HL-60 (cell line): ENCODE results near the gene DCTN4.

ENCODE experiments used
- DNase-seq, 2 experiments: peaks; one replicate each; pipeline ENCODE4 v3.0.0-alpha.2; 2010 to 2020; ENCODE audit warnings: low read depth in 1 of 2, low spot score in 1 of 2
- H3K27ac ChIP-seq: fragments of 250-450 bp; sonication (Bioruptor Pico); replicated peaks from 2 replicates; pipeline ENCODE4 v1.5.1; 2020; ENCODE audit warnings: mild to moderate bottlenecking, moderate library complexity
- H3K27me3 ChIP-seq: fragments of 250-450 bp; sonication (Bioruptor Pico); 2 replicates; pipeline ENCODE4 v1.5.1; 2021; ENCODE audit warnings: mild to moderate bottlenecking, moderate library complexity; ENCODE audit not compliant: insufficient read depth, poor library complexity, severe bottlenecking
- H3K4me3 ChIP-seq: replicated peaks from 2 replicates; pipeline ENCODE4 v1.5.1; 2011; ENCODE audit warnings: mild to moderate bottlenecking, control low read depth, low read length; ENCODE audit not compliant: insufficient read depth
- GABPA ChIP-seq: IDR thresholded peaks from 2 replicates; pipeline ENCODE4 v1.6.1; 2012; ENCODE audit warnings: low read depth
- POLR2AphosphoS5 ChIP-seq: IDR thresholded peaks from 2 replicates; pipeline ENCODE4 v1.6.1; 2012; ENCODE audit warnings: low read depth
- SPI1 ChIP-seq: IDR thresholded peaks from 2 replicates; pipeline ENCODE4 v1.6.1; 2012; ENCODE audit warnings: low read depth, mild to moderate bottlenecking, borderline replicate concordance
- TF ChIP-seq, protein P1 (sequence below): IDR thresholded peaks from one replicate; pipeline ENCODE4 v1.5.1; 2011; ENCODE audit warnings: low read length, control low read depth, inconsistent platforms; ENCODE audit not compliant: insufficient read depth
- TF ChIP-seq, protein P2 (sequence below): IDR thresholded peaks from 2 replicates; pipeline ENCODE4 v1.6.1; 2012; ENCODE audit warnings: low read depth; ENCODE audit not compliant: insufficient replicate concordance

The DCTN4 gene

DNA sequence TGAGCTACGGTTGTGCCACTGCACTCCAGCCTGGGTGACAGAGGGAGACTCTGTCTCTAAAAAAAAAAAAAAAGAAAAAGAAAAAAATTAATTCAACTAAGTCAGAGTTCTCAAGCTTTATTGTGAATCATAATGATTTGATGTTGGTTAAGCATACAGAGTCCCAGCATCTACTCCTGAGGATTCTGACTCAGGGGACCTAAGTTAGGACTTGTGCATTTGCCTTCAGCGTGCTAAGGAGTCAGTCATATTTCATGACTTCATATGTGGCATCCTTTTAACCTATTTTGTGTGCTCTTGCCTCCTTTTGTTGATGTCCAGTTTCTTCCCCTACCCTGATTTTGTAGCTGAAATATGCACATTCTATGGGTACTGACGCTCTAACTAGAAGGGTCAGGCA, 94.9 kb downstream of the DCTN4 start:
- Histone ChIP-seq H3K27me3 (peaks cover 2% of the 10 kb centered on the region), H3K27ac (no peak overlapping the region), H3K4me3 (no peak overlapping the region)
- TF ChIP-seq, protein P1, sequence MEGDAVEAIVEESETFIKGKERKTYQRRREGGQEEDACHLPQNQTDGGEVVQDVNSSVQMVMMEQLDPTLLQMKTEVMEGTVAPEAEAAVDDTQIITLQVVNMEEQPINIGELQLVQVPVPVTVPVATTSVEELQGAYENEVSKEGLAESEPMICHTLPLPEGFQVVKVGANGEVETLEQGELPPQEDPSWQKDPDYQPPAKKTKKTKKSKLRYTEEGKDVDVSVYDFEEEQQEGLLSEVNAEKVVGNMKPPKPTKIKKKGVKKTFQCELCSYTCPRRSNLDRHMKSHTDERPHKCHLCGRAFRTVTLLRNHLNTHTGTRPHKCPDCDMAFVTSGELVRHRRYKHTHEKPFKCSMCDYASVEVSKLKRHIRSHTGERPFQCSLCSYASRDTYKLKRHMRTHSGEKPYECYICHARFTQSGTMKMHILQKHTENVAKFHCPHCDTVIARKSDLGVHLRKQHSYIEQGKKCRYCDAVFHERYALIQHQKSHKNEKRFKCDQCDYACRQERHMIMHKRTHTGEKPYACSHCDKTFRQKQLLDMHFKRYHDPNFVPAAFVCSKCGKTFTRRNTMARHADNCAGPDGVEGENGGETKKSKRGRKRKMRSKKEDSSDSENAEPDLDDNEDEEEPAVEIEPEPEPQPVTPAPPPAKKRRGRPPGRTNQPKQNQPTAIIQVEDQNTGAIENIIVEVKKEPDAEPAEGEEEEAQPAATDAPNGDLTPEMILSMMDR: no peak
- TF ChIP-seq POLR2AphosphoS5 (no peak), SPI1 (no peak), GABPA (no peak)
- TF ChIP-seq, protein P2, sequence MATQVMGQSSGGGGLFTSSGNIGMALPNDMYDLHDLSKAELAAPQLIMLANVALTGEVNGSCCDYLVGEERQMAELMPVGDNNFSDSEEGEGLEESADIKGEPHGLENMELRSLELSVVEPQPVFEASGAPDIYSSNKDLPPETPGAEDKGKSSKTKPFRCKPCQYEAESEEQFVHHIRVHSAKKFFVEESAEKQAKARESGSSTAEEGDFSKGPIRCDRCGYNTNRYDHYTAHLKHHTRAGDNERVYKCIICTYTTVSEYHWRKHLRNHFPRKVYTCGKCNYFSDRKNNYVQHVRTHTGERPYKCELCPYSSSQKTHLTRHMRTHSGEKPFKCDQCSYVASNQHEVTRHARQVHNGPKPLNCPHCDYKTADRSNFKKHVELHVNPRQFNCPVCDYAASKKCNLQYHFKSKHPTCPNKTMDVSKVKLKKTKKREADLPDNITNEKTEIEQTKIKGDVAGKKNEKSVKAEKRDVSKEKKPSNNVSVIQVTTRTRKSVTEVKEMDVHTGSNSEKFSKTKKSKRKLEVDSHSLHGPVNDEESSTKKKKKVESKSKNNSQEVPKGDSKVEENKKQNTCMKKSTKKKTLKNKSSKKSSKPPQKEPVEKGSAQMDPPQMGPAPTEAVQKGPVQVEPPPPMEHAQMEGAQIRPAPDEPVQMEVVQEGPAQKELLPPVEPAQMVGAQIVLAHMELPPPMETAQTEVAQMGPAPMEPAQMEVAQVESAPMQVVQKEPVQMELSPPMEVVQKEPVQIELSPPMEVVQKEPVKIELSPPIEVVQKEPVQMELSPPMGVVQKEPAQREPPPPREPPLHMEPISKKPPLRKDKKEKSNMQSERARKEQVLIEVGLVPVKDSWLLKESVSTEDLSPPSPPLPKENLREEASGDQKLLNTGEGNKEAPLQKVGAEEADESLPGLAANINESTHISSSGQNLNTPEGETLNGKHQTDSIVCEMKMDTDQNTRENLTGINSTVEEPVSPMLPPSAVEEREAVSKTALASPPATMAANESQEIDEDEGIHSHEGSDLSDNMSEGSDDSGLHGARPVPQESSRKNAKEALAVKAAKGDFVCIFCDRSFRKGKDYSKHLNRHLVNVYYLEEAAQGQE: no peak
- DNase-seq: no peak

DNA sequence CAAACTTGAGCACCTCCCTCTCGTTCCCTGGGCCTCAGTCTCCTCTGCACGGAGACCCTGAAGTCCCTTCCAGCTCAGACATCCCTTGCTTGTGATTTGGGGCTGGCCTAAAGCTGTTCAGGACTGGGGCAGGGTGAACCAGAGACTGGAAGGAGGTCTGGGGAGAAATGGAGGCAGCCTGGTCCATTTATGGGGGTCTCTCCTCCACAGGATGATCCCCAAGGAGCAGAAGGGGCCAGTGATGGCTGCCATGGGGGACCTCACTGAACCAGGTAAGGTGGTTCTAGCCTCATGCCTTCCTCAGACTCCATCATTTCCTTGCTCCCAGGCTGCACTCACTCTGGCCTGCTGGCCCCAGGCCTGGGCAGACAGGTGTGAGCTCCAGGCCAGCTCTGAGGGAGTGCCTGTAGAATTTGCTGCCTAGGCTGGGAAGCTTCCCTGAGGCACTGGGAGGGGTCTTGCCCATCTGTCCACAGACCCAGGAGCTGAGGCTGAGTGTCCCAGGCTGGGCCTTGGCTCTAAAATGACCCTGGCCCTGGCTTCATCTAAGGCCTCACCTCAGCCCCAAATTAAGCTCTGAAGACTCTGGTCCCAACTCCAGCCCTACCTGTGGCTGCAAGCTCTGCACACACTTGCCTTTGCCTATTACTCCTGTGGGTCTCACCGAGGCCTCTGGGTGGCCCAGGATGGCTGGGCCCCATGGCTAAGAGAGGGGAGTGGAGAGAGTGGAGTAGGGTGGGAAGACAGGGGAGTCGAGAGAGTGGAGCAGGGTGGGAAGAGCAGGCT, 95.9 kb downstream of the DCTN4 start:
- no peak for DNase-seq
- Histone ChIP-seq H3K4me3 (no peak overlapping the region), H3K27ac (no peak overlapping the region), H3K27me3 (peaks cover 2% of the 10 kb centered on the region)
- TF ChIP-seq POLR2AphosphoS5 (no peak), GABPA (no peak), SPI1 (no peak)
- TF ChIP-seq, protein P2: no peak
- TF ChIP-seq, protein P1: no peak

DNA sequence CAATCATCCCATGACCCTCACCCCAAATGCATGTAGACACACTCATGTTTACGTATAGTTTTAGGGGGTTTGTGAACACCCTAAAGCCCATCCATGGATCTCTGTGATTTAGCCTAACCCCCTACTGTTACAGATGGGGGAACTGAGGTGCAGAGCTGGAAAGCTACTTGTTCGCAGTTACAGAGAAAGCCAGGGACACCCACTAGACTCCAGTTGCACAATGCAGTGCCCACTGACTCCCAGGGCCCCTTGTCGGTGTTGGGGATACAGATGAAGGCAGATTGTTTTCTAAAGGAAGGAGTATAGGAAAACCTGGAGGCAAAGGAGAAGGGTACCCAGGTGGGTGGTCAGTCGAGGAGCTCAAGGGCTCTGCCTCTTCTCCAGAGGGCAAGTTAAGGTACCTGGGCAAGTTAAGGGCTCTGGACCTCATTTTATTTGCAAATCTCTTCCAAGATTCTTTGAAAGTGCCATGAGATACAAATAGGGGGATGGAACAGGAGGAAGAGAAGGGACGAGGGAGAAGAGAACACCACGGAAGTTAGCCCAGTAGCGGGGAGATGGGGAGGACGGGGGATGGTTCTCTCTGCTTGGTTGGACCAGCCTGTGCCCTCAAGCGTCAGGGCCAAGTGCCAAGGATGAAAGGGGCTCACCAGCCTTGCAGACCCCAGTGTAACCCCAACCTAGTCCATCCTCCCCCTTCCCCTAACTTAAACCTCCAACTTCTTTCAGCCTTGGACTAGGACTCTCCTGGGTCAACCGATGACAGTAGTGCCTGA, 96.8 kb downstream of the DCTN4 start:
- no peak overlapping the region for H3K4me3 ChIP-seq
- peaks cover 2% of the 10 kb centered on the region for H3K27me3 ChIP-seq
- H3K27ac ChIP-seq: no peak overlapping the region
- DNase-seq: no peak
- TF ChIP-seq, protein P1: no peak
- TF ChIP-seq POLR2AphosphoS5 (no peak), SPI1 (no peak), GABPA (no peak)
- TF ChIP-seq, protein P2: no peak
